Measurements from ENCODE around the gene OST4.
"Not testable (repeated sequence)": the region's sequence is repeated elsewhere in the genome, so short reads cannot be mapped to it uniquely, and the experiment has no call there.

Gene OST4

DNA sequence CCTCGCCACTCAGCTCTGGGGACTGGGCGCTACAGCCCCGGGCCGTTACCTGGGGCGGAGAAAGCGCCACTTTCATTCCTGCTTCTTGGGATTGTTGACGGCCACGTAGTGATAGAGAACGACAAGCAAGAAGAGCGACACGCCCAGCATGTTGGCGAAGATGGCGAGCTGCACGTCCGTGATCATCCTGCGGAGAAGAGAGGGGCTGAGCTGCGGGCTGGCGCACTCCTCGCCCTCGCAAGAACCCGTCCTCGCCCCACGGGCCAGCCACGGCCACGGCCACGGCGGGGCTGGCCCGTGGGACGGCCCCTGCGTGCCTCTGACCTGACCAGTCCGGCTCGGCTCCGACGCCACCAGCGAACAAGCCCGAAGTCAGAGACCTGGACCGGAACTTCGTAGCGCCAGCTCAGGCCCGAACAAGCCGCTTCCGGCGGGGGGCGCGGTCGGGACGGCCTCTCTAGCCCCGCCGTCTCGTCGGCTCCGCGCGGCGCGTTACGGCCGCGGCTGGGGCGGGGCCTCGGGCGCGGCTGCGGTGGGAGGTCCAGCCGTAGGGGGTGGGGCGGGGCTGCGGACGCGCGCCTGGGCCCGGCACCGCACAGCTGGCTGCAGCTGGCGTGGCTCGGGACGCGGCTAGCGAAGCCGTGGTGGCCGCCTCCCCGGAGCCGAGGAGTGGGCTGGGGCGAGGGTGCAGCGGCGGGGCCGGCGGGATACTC, at the start of gene OST4:
Gene OST4 (minus strand): TSS at position 378 of the 713 bp plus-strand sequence.
- intact Hi-C loops (cut with DNase I) = no loop called here

DNA sequence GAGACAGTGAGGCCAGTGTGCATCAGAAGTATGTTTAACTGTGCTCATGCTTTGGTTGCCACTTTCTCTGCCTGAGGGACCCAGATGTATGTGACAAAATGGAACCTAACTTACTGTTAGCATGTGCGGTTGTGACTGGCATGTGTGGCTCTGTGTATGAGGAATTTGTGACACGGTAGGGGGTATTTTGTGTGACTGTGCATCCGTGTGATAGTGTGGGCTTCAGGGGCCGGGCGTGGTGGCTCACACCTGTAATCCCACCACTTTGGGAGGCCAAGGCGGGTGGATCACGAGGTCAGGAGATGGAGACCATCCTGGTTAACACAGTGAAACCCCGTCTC, 47.8 kb upstream of the OST4 start:
- intact Hi-C loops (cut with DNase I) = not testable (repeated sequence)
- DNase-seq = peak in 1 of 10 donors; percentile 30

More for the DNA sequence above, at the start of gene OST4:
- DNase-seq = peak; percentile 89 to 99 (median 95)

- peak in 4 of 10 donors; percentile 30 to 89 (median 68) for DNase-seq
- intact Hi-C loops (cut with DNase I) = no loop called here
Observed at GRCh38 chr2:27118525-27119329, 47.3 kb upstream of the OST4 start, which contains the start of gene CGREF1. Gene CGREF1 (minus strand): TSS chr2:27119128. CDS start chr2:27104366, 14,762 bp downstream.

DNA sequence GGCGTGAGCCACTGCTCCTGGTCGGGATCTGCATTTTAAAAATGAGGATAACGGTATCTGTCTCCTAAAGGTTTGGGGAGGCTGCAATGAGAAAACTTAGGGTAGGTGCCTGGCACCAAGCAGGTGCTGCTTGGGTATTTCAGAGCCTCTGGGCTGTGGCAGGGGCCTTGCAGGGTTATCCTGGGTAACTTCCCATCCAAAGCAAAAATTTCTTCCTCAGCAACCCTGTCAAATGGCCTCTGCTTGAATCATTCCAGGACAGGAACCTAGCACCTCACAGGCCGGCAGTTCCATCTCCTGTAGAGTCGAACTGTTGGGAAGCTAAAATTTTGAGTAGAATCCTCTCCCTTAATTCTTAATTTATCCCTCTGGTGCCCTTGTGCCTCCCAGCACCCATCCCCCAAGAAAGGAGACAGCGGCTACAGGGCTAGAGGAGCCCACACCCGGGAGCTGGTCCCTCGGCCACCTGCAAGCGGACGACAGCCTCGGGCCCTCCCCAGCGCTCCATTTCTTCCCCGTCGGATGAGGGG, 46.6 kb upstream of the OST4 start:
- intact Hi-C loops (cut with DNase I) = no loop called here
- peak in 4 of 10 donors; percentile 31 to 82 (median 40) for DNase-seq

GRCh38 chr2:27115519-27115918, 44.1 kb upstream of the OST4 start:
- intact Hi-C loops (cut with DNase I) = no loop called here
- no peak for DNase-seq

GRCh38 chr2:27111392-27112078, 40.1 kb upstream of the OST4 start:
- intact Hi-C loops (cut with DNase I) = not testable (repeated sequence)
- DNase-seq = peak in 2 of 10 donors; percentile 42 to 79

- intact Hi-C loops (cut with DNase I) = not testable (repeated sequence)
- DNase-seq = peak in 2 of 10 donors; percentile 28 to 57
Observed at GRCh38 chr2:27110603-27111352, 39.3 kb upstream of the OST4 start.

DNA sequence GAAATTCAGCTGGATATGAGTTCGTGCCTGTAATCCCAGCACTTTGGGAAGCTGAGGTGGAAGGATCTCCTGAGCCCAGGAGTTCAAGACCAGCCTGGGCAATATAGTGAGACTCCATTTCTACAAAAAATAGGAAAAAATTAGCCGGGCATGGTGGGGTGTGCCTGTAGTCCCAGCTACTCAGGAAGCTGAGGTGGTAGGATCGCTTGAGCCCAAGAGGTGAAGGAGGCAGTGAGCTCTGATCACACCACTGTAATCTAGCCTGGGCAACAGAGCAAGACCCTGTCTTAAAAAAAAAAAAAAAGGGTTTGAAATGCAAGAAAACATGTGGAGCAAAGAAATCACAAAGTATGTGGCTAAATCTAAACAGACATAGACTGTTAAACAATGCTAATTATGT, 37.6 kb upstream of the OST4 start:
- DNase-seq = peak in 1 of 10 donors; percentile 3
- intact Hi-C loops (cut with DNase I) = no loop called here

DNA sequence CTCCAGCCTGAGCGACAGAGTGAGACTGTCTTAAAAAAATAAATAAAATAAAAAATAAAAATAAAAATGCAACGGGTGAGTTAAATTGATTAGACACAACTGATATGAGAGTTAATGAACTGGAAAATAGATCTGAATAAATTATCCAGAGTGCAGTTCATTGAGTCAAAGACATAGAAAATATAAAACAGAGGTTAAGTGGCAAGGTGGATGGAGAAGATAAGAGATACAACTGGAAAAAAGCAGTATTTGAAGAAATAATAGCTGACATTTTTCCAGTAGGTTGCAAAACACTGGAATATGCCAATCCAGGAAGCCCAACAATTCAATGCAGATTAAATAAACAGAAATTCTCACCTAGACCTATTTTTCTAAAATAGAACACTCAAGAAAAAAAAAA, 36.8 kb upstream of the OST4 start:
- intact Hi-C loops (cut with DNase I) = no loop called here

GRCh38 chr2:27105981-27106380, 34.5 kb upstream of the OST4 start:
- intact Hi-C loops (cut with DNase I) = no loop called here
- DNase-seq = peak in 2 of 10 donors; percentile 6

More for the DNA sequence above, 36.8 kb upstream of the OST4 start:
- DNase-seq = no peak

- intact Hi-C loops (cut with DNase I) = no loop called here
- DNase-seq = peak in 2 of 10 donors; percentile 62 to 66
Observed at GRCh38 chr2:27102329-27102728, 30.9 kb upstream of the OST4 start.

GRCh38 chr2:27100036-27100435, 28.6 kb upstream of the OST4 start:
- intact Hi-C loops (cut with DNase I) = no loop called here
- peak in 1 of 10 donors; percentile 70 for DNase-seq

DNA sequence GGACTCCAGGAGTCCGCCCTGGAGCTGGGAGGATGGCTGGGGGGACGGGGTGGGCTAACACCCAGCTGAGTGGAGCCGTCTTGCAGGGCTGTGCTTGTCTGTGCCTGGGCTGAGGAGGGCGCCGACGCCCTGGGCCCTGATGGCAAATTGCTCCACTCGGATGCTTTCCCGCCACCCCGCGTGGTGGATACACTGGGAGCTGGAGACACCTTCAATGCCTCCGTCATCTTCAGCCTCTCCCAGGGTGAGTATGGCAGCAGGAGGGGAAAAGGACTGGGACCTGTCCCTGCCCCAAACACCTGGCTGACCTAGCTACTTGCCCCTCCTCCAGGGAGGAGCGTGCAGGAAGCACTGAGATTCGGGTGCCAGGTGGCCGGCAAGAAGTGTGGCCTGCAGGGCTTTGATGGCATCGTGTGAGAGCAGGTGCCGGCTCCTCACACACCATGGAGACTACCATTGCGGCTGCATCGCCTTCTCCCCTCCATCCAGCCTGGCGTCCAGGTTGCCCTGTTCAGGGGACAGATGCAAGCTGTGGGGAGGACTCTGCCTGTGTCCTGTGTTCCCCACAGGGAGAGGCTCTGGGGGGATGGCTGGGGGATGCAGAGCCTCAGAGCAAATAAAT, 28.0 kb upstream of the OST4 start:
- intact Hi-C loops (cut with DNase I) = loop anchor here (2.0 to 5.0 kb wide), 2 partner anchors 183 to 203 kb away; partner anchors contain the start of gene TRIM54
- DNase-seq = peak in 2 of 10 donors; percentile 76 to 82

- peak in 1 of 10 donors; percentile 62 for DNase-seq
- intact Hi-C loops (cut with DNase I) = loop anchor here (5.0 kb wide), 1 partner anchor 185 kb away; the partner anchor contains the start of gene TRIM54
Observed at GRCh38 chr2:27097341-27097740, 25.9 kb upstream of the OST4 start.

DNA sequence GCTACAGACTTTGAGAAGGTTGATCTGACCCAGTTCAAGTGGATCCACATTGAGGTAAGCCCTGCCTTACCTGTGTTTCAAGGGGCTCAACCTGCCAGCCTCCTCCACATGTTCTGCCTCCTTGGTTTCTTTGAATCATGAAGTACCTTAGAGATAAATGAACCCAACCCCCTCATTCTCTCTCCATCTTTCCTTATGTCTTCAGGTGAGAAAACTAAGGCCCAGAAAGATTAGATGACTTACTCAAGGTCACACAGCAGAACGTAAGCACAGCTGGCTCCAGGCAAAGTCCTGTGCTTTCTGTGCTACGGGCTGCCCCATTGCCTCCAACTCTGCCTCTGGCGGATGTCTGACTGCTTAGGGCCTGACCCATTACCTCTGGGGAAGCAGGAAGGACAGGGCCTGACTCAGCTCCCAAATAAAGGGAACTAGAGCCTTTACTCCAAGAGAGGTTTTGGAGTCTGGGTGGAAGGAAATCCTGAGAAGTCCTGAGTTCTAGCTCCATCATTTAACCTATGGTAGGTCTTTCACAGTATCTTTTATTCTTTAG, 25.4 kb upstream of the OST4 start:
- intact Hi-C loops (cut with DNase I) = loop anchor here (5.0 kb wide), 1 partner anchor 185 kb away; the partner anchor contains the start of gene TRIM54
- DNase-seq = peak in 2 of 10 donors; percentile 30 to 54

DNA sequence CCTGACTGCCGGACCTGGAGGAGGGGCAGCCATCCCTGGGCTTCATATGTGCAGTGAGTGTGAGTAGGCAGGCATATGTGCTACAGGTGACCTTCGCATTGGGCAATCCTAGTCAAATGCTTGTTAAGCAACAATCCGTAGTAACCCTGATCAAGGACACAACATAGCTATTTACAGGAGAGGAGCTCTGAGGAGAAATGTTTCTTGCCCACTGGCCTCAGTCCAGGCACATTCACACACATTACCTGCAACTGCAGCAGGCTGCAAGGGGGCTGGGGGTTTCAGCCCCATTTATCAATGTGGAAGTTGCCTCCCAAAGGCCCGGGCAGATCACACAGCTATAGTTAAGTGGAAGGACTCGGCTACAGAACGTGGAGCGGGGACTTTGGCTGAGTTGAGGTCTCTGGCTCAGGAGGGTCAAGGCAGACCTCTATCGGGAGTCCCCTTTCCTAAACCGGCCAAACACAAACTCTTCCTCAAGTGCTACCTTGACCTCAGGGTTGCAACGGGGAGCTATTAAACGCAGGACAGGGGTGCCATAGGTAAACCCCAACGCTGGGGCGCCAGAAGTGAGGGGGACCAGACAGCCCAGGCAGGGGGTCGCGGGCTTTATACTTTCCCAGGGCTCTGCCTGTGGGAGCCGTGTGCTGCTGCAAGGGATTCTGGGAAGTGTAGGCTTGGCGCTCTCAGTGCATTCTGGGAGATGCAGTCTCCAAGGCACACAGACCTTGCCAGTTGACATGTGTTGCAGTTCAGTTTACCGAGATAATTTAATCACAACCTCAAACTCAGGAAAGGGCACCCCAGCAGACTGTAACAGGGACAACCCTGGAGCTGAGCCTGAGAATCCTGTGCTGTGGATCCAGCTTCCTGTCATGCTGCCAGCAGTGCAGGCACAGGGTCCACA, 24.5 kb upstream of the OST4 start:
- intact Hi-C loops (cut with DNase I) = loop anchor here (5.0 kb wide), 1 partner anchor 186 kb away; the partner anchor contains the start of gene TRIM54
- peak; percentile 66 to 96 (median 72) for DNase-seq

DNA sequence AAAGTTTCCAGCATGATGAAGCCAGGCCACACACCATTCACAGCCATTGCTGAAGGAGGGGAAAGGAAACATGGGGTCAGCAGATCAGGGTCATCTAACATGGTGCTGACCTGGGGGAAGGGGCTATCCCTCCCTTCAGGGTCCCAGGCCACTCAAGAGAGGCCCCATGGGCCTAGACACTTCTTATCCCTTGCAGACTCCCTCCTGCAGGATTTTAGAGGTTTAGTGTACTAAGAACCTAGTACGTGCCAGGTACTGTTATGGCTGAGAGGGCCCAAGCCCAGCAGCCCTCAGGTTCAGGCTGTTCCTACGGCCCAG, 23.9 kb upstream of the OST4 start:
- peak in 3 of 10 donors; percentile 14 to 67 (median 19) for DNase-seq
- intact Hi-C loops (cut with DNase I) = loop anchor here (5.0 kb wide), 1 partner anchor 187 kb away; the partner anchor contains the start of gene TRIM54

All from posterior cingulate gyrus (tissue), 11 donors.